Measurements from ENCODE around the gene MUC5AC.
"Not testable (repeated sequence)": the region's sequence is repeated elsewhere in the genome, so short reads cannot be mapped to it uniquely, and the experiment has no call there.

The MUC5AC gene

DNA sequence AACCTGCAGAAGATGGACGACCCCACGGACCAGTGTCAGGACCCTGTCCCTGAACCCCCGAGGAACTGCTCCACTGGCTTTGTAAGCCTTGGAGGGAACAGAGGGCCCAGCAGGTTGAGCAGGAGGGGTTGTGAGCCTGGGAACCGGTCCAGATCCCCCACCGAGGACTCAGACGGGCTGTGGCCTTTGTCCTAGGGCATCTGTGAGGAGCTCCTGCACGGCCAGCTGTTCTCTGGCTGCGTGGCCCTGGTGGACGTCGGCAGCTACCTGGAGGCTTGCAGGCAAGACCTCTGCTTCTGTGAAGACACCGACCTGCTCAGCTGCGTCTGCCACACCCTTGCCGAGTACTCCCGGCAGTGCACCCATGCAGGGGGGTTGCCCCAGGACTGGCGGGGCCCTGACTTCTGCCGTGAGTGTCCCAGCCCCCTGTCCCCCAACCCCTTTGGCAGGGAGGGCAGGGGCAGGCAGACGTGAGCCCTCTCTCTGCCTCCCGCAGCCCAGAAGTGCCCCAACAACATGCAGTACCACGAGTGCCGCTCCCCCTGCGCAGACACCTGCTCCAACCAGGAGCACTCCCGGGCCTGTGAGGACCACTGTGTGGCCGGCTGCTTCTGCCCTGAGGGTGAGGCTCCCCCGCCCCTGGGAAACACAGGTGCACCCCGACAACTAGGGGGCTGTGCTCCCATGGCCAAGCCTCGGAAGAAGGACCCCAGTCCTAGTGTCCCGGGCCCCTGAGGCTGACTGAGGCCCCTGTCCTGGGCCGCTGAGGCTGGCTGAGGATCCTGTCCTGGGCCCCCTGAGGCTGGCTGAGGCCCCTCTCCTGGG, 6.4 kb downstream of the MUC5AC start:
- peak; percentile 12 for DNase-seq

DNA sequence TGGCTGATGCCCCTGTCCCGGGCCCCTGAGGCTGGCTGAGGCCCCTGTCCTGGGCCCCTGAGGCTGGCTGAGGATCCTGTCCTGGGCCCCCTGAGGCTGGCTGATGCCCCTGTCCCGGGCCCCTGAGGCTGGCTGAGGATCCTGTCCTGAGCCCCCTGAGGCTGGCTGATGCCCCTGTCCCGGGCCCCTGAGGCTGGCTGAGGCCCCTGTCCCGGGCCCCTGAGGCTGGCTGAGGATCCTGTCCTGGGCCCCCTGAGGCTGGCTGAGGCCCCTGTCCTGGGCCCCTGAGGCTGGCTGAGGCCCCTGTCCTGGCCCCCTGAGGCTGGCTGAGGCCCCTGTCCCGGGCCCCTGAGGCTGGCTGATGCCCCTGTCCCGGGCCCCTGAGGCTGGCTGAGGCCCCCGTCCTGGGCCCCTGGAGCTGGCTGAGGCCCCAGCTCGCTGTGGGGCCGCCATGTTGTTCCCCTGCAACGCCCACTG, 7.1 kb downstream of the MUC5AC start:
- not testable (repeated sequence) for DNase-seq

DNA sequence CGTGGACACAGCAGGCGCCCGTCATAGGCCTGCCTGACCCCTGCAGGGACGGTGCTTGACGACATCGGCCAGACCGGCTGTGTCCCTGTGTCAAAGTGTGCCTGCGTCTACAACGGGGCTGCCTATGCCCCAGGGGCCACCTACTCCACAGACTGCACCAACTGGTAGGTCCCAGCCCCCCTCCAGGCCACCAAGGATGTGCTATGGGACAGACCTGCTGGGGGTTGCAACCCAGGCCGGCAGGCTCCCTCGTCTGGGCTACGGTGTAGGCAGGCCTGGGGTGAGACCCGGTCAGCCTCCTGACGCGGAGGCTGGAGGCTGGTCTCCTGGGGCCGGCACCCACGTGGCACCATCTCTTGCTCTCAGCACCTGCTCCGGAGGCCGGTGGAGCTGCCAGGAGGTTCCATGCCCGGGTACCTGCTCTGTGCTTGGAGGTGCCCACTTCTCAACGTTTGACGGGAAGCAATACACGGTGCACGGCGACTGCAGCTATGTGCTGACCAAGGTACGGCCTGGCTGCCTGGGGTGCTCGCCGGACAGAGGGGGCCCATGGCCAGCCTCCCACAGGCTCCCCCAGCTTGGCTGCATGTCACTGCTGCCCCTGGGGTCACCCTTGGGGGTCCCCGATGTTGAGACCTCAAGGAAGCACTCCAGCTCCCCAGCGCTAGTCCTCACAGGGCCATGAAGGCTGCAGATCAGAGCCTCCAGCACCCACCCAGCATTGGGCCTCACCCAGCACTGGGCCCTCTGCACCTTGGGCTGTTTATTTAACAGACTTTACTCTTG, 7.7 kb downstream of the MUC5AC start:
- DNase-seq = peak; percentile 13

DNA sequence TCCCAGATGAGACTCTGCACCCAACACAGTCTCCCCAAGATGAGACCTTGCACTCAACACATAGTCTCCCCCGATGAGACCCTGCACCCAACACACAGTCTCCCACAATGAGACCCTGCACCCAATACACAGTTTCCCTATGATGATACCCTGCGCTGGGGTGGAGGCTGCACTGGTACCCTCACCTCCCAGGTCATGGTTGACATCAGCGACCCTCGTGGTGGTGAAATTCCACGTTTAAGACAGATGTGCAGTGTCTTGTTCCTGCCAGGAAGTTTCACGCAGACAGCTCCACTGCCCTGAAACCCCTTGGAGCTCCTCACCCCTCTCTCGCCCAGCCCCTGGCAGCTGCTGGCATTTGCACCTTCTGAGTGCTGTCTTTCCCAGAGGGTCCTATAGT, 9.5 kb downstream of the MUC5AC start:
- DNase-seq = no peak

DNA sequence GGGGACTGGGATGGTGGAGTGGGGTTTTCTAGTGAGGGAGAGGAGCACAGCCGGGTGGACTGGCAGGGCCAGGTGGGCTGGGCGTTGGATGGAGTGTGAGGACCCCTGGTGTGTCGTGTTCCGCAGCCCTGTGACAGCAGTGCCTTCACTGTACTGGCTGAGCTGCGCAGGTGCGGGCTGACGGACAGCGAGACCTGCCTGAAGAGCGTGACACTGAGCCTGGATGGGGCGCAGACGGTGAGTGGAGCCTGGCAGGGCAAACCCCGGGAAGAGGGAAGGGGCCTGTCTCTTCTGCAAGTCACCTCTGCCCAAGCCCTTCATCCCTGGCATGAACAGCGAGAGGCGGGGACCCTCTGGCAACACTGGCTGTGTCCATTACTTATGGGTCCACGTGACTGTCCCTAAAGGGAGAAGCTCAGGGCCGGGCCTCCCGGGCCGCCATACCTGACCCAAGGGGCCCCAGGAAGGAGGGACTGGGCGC, 10.0 kb downstream of the MUC5AC start:
- no peak for DNase-seq

DNA sequence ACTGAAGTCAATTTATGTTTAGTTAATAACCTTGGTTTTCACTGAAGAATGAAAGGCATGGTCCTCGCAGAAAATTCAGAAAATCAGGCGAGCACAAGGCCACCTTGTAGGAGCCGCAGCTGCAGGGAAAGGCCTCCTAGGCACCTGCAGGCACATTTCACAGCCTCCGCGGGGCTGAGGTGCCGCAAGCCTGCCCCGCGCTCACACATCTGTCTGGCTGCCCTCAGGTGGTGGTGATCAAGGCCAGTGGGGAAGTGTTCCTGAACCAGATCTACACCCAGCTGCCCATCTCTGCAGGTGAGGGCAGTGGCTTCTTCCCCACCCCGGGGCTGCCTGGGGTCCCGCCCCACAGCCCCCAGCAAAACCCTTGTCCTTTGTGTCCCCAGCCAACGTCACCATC, 10.5 kb downstream of the MUC5AC start:
- DNase-seq = peak; percentile 7

DNA sequence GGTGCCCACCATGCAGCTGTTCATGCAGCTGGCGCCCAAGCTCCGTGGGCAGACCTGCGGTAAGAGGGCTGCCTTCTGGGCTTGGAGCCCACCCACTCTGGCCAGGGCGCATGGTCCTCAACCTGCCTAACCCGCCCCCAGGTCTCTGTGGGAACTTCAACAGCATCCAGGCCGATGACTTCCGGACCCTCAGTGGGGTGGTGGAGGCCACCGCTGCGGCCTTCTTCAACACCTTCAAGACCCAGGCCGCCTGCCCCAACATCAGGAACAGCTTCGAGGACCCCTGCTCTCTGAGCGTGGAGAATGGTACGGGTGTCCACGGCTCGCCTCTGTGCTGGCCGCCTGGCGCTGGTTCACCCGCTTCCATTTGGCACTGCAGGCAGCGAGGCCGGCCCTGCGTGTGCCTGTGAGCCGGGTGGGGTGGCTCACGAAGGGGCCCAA, 11.0 kb downstream of the MUC5AC start:
- DNase-seq = peak; percentile 11

DNA sequence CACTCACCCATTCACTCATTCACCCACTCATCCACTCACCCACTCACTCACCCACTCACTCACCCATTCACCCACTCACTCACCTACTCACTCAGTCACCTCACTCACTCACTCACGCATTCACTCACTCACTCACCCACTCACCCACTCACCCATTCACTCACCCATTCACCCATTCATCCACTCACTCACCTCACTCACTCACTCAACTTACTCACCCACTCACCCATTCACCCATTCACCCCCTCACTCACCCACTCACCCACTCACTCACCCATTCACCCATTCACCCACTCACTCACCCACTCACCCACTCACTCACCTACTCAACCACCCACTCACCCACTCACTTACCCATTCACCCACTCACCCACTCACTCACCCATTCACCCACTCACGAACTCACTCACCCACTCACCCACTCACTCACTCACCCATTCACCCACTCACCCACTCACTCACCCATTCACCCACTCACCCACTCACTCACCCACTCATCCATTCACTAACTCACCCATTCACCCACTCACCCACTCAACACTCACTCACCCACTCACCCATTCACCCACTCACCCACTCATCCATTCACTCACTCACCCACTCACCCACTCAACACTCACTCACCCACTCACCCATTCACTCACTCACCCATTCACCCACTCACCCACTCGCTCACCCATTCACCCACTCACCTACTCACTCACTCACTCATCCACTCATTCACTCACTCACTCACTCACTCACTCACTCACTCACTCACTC, 13.7 kb downstream of the MUC5AC start:
- DNase-seq = no peak

DNA sequence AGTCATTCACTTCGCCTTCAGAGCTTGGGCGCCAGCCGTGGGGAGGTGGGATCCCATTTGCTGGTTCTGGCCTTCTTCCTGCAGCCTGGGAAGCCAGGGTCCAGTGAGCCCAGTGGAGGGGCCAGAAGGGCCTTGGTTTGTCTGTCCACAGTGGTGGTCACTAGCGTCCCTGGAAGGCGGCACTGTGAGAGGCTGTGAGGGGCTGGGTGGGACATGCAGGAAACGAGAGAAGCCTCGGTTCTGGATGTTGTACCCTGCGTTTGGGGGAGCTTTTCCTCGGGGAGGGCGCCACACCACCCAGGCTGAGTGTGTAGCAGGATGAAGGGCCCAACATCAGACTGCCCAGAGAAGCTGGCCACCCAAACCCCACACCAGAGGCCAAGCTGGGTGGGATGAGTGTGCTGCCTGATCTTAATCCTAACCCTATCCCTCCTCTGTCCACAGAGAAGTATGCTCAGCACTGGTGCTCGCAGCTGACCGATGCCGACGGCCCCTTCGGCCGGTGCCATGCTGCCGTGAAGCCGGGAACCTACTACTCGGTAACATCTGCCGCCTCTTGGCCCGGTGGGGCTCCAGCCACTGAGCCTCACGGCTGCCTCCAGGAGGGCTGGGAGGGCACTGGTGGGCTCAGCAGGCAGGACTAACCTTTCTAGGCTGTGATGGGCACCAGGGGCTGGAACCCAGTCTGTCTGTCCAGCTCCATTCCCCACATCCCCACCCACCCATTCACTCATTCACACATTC, 14.4 kb downstream of the MUC5AC start:
- no peak for DNase-seq

DNA sequence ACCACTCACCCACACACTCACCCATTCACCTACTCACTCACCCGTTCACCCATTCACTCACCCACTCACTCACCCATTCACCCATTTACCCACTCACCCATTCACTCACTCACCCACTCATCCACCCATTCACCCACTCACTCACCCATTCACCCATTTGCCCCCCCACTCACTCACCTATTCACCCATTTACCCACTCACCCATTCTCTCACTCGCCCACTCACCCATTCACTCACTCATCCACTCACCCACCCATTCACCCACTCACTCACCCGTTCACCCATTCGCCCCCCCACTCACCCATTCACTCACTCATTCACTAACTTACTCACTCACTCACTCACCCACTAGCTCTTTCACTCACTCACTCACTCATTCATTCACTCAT, 15.0 kb downstream of the MUC5AC start:
- DNase-seq = no peak

DNA sequence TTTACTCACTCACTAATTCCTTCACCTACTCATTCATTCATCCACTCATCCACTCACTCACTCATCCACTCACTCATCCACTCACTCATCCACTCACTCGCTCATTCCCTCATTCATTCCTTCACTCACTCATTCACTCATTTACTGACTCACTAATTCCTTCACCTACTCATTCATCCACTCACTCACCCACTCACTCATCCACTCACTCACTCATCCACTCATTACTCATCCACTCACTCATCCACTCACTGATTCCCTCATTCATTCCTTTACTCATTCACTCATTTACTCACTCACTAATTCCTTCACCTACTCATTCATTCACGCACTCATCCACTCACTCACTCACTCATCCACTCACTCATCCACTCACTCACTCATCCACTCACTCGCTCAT, 15.6 kb downstream of the MUC5AC start:
- not testable (repeated sequence) for DNase-seq

DNA sequence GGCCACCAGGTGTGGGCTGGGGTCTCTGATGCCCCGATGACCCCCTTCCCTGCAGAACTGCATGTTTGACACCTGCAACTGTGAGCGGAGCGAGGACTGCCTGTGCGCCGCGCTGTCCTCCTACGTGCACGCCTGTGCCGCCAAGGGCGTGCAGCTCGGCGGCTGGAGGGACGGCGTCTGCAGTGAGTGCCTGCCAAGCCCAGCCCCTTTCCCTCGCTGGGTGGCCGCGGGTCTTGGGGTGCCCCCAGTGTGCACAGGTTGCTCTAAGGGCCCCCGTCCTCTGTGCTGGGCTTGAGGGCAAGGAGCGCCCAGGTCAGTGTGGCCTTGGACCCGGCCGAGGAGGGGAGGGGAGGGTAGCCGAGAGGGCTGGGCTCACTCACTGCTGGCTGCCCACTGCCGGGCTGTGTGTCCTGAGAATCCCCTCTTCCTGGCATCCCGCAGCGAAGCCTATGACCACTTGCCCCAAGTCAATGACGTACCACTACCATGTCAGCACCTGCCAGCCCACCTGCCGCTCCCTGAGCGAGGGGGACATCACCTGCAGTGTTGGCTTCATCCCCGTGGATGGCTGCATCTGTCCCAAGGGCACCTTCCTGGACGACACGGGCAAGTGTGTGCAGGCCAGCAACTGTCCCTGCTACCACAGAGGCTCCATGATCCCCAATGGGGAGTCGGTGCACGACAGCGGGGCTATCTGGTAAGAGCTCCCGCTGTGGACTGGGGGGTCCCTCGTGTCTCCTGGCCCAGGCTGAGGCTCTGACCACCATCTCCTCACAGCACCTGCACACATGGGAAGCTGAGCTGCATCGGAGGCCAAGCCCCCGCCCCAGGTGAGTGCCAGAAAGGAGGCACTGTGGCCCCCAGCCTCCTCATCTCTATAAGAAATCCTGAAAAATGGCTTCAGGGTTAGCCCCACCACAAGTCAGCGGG, 17.0 kb downstream of the MUC5AC start:
- DNase-seq = no peak

DNA sequence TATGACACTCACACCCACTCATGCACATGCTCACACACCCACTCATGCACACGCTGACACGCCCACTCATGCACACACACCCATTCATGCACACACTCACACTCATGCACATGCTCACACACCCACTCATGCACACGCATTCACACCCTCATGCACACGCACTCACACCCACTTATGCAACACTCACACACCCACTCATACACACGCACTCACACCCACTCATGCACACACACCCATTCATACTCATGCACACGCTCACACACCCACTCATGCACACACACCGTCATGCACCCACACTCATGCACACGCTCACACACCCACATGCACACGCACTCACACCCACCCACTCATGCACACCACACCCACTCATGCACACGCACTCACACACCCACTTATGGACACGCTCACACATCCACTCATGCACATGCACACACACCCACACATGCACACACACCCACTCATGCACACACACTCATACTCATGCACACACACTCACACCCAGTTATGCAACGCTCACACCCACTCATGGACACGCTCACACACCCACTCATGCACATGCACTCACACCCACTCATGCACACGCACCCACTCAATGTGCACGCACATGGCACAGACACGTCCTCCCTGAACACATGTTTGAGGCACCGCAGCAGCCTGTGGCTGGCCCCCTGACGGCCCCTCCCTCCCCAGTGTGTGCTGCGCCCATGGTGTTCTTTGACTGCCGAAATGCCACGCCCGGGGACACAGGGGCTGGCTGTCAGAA, 17.9 kb downstream of the MUC5AC start:
- no peak for DNase-seq

DNA sequence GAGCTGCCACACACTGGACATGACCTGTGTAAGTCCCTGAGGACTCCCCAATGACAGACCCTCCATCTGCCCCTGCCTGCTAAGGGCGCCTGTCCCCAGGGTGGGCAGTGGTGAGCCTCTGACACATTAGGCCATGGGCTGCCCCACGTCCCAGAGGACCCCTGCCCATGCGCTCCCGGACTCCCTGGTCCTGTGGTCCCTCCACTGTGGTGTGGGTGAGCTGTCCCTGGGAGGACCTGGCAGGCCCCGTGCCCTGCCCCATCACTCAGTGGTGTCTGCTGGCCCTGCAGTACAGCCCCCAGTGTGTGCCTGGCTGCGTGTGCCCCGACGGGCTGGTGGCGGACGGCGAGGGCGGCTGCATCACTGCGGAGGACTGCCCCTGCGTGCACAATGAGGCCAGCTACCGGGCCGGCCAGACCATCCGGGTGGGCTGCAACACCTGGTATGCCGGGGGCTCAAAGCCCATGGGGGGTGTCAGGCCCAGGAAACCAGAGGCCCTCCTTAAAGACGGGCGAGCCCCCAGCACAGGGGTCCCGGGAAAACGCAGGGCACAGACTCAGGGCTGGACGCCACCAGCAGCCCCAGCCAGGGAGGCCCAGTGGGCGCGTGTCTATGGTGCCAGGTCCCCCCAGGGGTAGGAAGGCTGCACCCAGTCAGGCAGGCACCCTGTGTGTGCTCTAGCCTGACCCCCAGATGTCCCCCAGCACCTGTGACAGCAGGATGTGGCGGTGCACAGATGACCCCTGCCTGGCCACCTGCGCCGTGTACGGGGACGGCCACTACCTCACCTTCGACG, 18.7 kb downstream of the MUC5AC start:
- DNase-seq = no peak

DNA sequence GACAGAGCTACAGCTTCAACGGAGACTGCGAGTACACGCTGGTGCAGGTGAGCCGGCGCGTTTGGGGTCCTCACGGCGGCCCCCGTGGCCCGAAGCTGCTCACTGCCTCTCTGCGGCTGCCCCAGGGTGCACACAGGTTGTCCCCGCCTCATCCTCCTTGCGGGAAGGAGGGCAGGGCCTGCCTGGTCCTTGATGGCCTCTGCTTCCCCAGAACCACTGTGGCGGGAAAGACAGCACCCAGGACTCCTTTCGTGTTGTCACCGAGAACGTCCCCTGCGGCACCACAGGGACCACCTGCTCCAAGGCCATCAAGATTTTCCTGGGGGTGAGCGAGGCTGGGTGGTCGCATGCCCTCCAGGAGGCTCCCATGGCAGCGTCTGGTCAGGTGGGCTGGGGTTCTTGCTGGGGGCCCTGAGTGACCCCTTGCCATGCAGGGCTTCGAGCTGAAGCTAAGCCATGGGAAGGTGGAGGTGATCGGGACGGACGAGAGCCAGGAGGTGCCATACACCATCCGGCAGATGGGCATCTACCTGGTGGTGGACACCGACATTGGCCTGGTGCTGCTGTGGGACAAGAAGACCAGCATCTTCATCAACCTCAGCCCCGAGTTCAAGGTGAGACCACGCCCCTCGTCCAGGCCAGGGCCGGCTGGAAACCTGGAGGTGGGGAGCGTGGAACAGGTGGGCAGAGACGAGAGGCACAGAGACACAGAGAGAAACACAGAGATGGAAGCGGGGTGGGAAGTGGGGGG, 19.4 kb downstream of the MUC5AC start:
- DNase-seq = no peak

DNA sequence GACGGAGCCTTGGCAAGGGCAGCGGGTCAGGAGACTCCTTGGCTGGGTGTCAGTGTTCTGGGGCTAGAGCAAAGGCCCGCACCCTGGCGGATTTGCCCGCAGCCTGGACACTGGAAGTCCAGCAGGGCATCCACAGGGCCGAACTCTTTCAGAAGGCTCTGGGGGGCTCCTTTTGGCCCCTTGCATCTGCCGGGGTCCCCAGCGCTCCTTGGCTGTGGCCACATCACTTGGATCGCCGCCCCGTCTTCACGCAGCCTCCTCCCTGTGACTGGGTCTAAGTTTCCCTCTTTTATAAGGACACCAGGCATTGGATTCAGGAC, 20.0 kb downstream of the MUC5AC start:
- DNase-seq = no peak

DNA sequence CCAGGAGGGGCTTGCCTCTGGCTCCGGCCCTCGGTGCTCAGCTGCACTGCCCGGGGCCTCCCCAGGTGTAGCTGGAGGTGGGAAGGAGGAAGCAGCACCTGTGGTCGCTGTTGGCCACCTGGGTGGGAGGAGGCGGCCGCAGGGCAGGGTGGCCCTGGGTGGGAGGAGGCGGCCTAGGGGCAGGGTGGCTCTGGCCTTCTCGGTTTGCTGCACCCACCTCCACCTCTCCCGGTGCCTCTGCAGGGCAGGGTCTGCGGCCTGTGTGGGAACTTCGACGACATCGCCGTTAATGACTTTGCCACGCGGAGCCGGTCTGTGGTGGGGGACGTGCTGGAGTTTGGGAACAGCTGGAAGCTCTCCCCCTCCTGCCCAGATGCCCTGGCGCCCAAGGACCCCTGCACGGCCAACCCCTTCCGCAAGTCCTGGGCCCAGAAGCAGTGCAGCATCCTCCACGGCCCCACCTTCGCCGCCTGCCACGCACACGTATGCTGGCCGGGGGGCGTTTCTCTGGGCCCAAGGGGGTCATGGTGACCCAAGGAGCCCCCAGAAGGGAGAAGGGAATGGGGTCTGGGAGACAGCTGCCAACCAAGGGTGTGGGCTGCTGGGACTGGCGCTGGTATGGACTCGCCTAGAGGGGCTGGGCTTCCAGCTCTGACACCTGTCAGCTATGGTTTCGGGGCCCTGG, 20.6 kb downstream of the MUC5AC start:
- DNase-seq = no peak

DNA sequence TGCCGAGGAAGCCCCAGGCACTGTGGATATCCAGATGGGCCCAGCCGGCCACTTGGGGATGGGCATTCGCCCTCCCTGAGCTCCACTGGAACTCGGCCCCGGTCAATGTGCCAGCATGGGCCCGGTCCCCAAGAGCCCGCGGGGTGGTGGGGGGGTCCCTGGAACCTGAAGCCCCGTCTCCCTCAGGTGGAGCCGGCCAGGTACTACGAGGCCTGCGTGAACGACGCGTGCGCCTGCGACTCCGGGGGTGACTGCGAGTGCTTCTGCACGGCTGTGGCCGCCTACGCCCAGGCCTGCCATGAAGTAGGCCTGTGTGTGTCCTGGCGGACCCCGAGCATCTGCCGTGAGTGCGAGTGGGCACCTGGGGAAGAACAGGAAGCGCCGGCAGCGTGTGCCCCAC, 21.2 kb downstream of the MUC5AC start:
- DNase-seq = no peak

Measured in activated CD8-positive, alpha-beta memory T cell treated with anti-CD3 and anti-CD28 coated beads, Interleukin-2, amount 50 U/mL, for 4 hours (primary cell).